T47D (cell line): ENCODE measurements around the gene TMEM154.

Experiments
- DNase-seq, 2 experiments: peaks; one replicate each; pipeline versions ENCODE4 v3.0.0 to v3.0.0-alpha.2; 2011 to 2012; ENCODE audit warnings: low read depth in 1 of 2, low spot score in 1 of 2
- JUND ChIP-seq: IDR thresholded peaks from 2 replicates; pipeline ENCODE4 v1.6.1; 2012; ENCODE audit warnings: low read depth
- in situ Hi-C: cut with HindIII; loops from 2 replicates; pipeline ENCODE4 v1.10.0; 2016; ENCODE audit warnings: low sequenced_read_pairs, low pct_unique_long_range_greater_than_20kb

TMEM154 gene

GRCh38 chr4:152605641-152606335 lies 74.0 kb downstream of the TMEM154 start:
- no peak for DNase-seq
- TF ChIP-seq JUND, result no peak
- in situ Hi-C loops, result no loop called here

- no peak for DNase-seq
- no peak for TF ChIP-seq JUND
- in situ Hi-C loops, result no loop called here
These were observed 74.8 kb downstream of the TMEM154 start for GRCh38 chr4:152605031-152605430.

DNA sequence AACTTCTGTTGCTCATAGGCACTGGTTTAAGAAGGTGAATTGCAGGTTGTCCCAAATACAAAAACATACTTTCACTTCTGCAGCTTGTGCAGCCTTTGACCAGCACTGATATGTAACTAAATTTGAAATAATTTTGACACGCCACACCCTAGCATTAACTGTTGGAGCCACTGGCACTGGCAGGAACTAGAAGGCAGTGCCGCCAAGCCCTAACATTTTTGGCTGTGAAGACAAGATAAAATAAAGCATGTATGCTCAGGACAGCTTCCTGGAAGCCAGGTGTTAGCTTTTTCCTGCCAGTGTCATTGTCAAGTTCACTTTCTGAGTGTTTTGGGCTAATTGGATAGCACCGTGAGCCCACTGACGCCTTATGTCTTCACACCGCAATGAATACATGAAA lies 78.6 kb downstream of the TMEM154 start:
- no peak for DNase-seq
- no peak for TF ChIP-seq JUND
- in situ Hi-C loops, result no loop called here

DNA sequence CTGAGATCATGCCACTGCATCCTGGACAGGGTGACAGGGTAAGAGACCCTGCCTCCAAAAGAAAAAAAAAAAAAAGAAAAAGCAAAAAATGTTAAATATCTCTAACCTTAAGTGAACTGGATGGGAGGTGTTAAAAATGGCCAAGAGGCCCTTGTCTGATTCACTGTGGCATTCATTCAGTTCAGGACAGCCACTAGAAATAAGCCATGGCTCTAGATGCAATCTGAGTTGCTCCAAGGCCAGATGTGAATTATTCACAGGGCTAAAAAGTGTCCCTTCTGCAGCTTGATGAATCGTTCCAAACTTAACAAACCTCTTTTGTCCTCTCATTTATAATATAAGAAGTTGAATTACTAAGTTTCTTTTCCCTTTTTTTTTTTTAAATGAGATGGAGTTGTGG lies 80.2 kb downstream of the TMEM154 start:
- TF ChIP-seq JUND, result no peak
- no peak for DNase-seq
- in situ Hi-C loops, result no loop called here

DNA sequence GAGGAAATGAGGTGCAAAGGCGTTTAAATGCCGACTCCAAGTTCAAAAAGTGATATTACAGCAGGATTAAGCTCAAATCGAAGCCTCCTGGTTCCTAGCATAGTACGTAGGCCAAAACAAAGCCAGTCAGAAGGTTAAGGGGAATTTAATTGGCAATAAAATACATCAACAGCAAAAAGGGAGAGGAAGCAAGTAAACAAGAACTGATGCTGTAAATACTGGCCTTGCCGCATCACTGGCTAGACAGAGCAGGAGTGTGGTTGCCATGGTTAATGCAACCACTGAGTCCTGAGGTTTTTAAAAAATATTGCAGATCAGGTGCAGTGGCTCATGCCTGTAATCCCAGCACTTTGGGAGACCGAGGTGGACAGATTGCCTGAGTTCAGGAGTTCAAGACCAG lies 80.7 kb downstream of the TMEM154 start:
- in situ Hi-C loops, result no loop called here
- TF ChIP-seq JUND, result no peak
- no peak for DNase-seq

DNA sequence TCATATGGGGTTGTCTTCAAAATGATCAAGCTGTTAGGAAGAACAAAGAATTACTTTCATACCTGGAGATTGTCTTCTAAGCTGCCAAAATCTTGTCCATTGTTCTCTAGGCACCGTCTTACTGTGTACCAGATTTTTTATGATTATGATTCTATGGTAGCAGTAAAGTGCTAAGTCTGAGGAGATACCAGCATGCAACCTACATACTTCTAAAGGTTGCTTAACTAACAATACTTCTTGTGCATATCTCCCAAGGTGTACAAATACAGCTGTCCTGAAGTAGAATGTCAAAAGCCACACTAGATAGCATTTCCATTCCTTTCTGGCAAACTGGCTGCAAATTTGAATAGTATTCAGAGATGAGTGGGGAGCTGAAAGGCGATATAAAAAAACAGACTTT lies 81.3 kb downstream of the TMEM154 start:
- in situ Hi-C loops, result no loop called here
- no peak for TF ChIP-seq JUND
- no peak for DNase-seq

DNA sequence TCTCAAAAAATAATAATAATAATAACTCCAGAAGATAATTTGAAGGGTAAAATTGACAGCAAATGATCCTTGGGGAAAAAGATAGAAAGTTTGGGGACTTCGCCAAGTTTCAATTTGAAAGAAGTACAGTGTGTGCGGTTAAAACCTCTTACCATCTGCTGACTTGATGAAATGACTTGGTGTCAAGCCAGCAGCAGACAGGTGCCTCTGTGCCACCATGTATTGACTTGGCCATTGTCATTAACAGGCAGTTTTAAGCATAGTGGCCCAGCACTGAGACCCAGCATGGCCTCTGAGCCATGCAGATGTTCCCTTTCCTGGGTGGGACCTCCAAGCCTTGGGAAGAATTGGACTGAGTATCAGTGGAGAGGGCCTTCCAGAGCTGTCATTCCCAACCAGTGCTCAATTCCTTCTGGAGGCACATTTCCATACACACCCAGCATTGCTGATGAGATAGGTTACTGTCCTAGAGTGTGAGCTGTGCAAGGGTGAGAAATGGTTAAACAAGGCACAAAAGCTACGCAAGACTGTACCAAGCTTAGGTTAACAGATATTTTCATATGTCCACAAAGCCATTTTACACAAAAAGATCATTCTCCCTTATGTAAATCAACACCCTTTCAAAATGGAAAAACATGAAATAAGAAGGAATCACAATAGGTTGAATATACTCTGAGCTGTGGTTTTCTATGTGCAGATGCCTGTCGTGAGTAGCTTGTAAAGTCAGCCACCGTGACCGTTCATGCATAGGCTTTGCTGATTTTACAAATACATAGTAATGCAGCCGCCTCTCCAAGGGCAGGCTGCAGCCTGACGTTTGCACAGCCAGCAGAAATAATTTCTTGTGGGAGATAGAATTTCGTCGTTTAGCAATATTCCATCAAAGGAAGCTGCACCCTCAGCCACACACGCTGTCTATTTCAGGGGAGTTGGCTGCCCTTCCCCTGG lies 84.5 kb downstream of the TMEM154 start:
- no peak for TF ChIP-seq JUND
- in situ Hi-C loops, result no loop called here
- DNase-seq, result no peak

DNA sequence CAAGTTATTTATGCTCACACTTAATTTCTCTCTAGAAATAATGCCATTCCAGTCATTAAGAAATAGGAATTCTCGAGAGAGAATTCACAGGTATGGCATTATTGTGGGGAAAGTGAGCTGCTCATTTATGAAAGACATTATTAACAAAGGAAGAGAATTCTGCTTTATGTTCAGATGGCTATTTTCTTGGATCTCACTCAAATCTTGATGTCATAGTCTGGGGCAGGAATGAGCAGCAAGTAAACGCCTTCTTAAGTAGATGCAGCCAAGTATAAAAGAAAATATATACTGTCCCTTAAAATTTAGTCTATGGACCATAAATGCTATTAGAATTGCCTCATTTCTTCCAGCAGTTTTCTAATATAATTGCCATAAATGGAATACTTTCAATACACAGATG lies 85.7 kb downstream of the TMEM154 start:
- no peak for TF ChIP-seq JUND
- in situ Hi-C loops, result no loop called here
- DNase-seq, result no peak

GRCh38 chr4:152591876-152592275 lies 87.9 kb downstream of the TMEM154 start:
- in situ Hi-C loops, result no loop called here
- TF ChIP-seq JUND, result no peak
- DNase-seq, result no peak

- TF ChIP-seq JUND, result no peak
- no peak for DNase-seq
- in situ Hi-C loops, result no loop called here
These were observed 88.4 kb downstream of the TMEM154 start for GRCh38 chr4:152591396-152591795.

GRCh38 chr4:152590179-152591031 lies 89.4 kb downstream of the TMEM154 start:
- no peak for DNase-seq

DNA sequence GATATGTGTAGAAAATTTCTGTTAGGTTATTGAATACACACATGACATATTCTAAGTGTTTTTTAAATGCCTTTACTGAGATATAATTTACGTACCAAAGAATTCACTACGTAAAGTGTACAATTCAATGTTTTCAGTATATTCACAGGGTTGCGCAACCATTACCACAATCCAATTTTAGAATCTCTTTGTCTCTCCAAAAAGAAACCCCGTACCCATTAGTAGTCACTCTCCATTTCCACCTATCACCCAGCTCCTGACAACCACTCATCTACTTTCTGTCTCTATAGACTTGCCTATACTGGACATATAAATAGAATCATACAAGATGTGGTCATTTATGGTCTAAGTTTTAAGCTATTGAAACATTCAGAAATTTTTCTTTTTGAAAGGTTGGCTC lies 90.9 kb downstream of the TMEM154 start:
- no peak for DNase-seq
- no peak for TF ChIP-seq JUND
- in situ Hi-C loops, result no loop called here

More at GRCh38 chr4:152590179-152591031, 89.4 kb downstream of the TMEM154 start:
- TF ChIP-seq JUND, result no peak
- in situ Hi-C loops, result no loop called here
